ENCODE results near the gene GNG5.
"Not testable (repeated sequence)": the region's sequence is repeated elsewhere in the genome, so short reads cannot be mapped to it uniquely, and the experiment has no call there.

GNG5 gene

GRCh38 chr1:84489766-84490165 is 16.6 kb downstream of the GNG5 start:
- DNase-seq (ENCODE audit: low read depth in 2 of 2) = no peak

DNA sequence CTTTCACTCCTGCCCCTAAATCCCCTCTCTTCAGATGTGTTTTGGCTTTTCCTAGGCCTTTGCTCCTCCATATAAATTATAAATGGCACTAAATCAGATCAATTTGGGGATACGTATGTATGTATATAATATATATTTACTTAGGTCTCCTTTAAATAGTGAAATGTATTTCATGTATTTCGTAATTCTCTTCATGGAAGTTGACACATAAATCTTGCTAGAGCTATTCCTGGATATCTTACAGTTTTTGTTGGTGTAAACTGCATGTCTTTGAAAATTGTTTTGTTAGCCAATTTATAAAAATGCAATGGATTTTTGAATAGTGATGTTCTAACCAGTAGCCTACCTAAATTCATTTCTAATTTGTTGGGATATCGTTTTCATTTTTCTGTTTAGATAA is 18.3 kb downstream of the GNG5 start:
- DNase-seq (ENCODE audit: low read depth in 2 of 2) = no peak

- no peak for DNase-seq (ENCODE audit: low read depth in 2 of 2)
Observed at GRCh38 chr1:84481317-84481716, 25.1 kb downstream of the GNG5 start.

- DNase-seq (ENCODE audit: low read depth in 2 of 2) = no peak
Observed at GRCh38 chr1:84480650-84481049, 25.7 kb downstream of the GNG5 start.

DNA sequence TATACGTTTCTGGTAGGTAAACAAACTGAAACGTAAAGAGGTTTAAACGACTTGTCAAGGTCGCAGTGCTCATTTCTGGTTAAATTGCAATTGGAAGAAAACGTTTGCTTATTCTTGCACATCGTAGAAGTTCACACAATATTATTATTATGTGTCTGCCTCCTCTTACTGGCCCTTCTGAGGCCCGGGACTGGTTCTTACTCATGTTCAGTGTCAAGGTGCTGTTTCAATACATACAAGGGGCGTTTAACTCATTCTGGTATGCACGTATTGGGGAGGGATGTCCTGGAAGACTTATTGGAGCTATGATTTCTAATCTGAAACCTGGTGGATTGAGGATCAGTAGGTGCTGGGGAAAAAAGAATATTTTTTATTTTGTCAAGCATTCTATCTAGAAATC is 26.4 kb downstream of the GNG5 start:
- DNase-seq (ENCODE audit: low read depth in 2 of 2) = no peak

DNA sequence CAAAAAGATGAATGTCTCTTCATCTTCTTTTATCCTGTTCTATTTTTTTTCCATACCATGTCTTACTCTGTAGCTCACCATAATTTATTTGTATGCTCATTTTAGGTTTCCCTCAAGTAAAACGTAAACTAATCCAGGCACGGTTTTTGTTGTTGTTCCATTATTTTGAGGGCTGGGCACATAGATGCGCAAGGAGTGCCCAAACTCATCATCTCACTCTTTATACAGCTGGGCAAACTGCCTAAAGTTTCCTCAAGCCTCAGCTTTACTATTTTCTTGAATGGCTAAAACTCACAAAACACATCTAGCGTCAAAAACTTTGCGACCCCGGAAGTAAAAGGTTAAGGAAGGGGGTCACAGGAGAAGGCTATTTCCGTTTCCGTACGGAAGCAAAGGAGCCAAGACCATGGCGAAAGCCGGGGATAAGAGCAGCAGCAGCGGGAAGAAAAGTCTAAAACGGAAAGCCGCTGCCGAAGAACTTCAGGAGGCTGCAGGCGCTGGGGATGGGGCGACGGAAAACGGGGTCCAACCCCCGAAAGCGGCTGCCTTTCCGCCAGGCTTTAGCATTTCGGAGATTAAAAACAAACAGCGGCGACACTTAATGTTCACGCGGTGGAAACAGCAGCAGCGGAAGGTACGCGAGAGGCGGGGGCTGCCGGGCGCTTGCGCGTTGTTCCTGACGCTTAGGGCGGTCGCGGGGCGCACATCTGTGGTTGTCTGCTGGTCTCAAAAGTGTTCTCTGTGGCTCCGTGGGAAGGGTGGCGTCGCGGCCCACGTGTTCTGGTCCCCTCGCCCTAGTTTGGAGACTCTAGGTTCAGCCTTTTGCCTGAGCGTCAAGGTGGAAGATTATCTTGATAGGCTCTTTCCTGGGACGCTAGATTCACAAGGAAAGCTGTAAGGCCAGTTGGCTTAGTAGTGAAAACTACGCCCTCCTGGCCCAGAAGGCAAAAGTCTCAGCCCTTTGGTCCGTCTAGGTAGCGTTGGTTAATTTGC is 27.2 kb downstream of the GNG5 start, which contains the start of gene RPF1:
TSS of gene RPF1 (plus strand) at position 391 of the 993 bp plus-strand sequence. CDS start at position 407, 16 bp downstream.
- DNase-seq (ENCODE audit: low read depth in 2 of 2) = peak; percentile 59 to 68

GRCh38 chr1:84476225-84476624 is 30.2 kb downstream of the GNG5 start:
- no peak for DNase-seq (ENCODE audit: low read depth in 2 of 2)

DNA sequence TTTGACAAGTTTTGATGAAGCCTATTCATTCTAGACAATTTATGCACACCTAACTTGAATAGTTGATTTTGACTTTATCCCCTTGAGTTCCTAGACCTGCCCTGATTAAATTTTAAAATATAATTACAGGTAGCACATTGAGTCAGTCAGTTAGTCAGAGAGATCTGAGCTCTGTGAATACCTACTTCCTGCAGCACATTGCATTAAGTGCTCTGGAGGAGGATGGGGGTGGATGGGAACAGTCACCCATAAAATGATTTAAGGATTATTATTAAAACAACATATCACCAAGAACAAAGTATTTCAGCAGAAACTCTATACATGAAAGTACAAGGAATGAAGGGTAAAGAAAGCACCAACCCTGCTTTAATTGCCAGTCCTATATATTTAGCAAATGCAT is 39.1 kb downstream of the GNG5 start:
- DNase-seq (ENCODE audit: low read depth in 2 of 2) = no peak

DNA sequence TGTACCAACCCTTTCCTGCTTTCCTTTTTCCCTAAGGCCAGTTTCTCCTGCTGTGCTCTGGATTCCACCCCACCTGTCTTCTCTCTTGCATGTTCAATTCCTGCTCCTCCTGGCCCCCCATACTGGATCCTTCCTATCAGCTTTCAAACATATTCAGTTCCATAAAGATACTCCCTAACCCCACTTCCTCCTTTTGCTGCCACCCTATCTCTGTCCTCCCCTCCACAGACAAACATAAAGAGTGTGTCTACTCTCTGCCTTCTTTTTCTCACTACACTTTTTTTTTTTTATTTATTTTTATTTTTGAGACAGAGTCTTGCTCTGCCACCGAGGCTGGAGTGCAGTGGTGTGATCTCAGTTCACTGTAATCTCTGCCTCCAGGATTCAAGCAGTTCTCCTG is 44.3 kb downstream of the GNG5 start:
- no peak for DNase-seq (ENCODE audit: low read depth in 2 of 2)

GRCh38 chr1:84452436-84452835 is 53.9 kb downstream of the GNG5 start:
- DNase-seq (ENCODE audit: low read depth in 2 of 2) = no peak

DNA sequence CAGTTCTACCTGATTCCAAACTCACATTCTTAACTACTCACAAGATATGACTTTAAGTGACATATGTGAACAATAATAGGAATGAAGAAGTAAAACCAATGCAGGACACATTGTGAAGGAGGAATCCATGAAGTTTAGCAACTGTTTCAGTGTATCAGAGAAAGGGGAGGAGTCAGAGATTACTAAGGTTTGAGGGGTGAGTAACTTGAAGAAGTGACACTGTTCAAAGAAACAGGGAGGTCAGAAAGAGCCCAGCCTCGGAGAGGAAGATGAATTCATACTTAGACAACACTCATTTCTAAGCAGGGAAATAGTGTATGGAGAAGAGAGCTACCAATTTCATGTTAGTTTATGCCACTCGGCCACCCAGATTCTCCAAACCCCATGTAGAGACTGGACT is 55.5 kb downstream of the GNG5 start:
- no peak for DNase-seq (ENCODE audit: low read depth in 2 of 2)

DNA sequence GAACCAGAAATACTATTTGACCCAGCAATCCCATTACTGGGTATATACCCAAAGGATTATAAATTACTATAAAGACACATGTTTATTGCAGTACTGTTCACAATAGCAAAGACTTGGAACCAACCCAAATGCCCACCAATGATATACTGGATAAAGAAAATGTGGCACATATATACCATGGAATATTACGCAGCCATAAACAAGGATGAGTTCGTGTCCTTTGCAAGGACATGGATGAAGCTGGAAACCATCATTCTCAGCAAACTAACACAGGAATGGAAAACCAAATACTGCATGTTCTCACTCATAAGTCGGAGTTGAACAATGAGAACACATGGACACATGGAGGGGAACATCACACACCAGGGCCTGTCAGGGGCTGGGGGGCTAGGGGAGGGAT is 57.7 kb downstream of the GNG5 start:
- not testable (repeated sequence) for DNase-seq (ENCODE audit: low read depth in 2 of 2)
